DOHH2 (cell line): ENCODE measurements around the gene TTLL3.

Experiments used
- EZH2phosphoT487 ChIP-seq: fragments of 200-600 bp; sonication (generic); IDR thresholded peaks from 2 replicates; pipeline ENCODE4 v1.6.1; 2017; ENCODE audit warnings: borderline replicate concordance, mild to moderate bottlenecking, antibody characterized with exemption, low read length, moderate library complexity, mixed read lengths
- TF ChIP-seq, protein P1 (sequence below): fragments of 200-600 bp; sonication (generic); IDR thresholded peaks from one replicate; pipeline ENCODE4 v1.5.1; 2014; ENCODE audit warnings: antibody characterized with exemption, mild to moderate bottlenecking, low read depth, low read length; ENCODE audit not compliant: poor library complexity, severe bottlenecking

DNA sequence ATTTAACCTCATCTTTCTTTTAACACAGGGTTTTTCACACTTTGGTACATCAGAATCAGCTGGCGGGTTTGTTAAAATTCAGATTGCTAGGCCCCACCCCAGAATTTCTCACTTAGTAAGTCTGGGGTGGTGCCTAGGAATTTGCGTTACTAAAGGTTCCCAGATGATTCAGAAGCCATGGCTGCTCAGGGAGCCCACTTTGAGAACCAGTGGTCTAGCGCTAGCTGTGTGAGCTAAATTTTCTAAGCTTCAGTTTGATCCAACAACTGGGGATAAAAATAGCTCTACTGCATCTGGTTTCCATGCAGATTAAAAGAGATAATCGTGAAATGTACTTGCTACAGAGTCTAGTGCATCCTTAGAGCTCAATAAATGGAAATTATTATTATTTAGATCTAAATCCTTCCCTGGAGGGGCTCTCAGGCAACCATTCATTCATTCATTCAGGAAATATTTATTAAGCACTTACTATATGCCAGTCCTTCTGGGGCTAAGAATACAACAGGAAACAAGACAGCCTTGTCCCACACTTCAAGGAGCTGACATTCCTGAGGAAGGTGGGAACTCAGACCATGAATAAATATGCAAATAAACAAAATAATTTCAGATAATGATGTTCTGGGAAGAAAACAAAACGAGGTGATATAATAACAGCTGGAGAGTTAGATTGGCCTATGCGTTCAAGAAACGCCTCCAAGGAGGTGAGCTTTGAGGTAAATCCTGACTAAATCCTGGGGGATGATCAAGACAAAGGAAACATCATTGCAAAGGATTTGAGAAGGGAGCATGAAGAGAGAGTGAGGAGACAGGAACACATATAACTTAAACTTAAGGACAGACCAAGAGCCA, 73.9 kb downstream of the TTLL3 start:
- TF ChIP-seq, protein P1, sequence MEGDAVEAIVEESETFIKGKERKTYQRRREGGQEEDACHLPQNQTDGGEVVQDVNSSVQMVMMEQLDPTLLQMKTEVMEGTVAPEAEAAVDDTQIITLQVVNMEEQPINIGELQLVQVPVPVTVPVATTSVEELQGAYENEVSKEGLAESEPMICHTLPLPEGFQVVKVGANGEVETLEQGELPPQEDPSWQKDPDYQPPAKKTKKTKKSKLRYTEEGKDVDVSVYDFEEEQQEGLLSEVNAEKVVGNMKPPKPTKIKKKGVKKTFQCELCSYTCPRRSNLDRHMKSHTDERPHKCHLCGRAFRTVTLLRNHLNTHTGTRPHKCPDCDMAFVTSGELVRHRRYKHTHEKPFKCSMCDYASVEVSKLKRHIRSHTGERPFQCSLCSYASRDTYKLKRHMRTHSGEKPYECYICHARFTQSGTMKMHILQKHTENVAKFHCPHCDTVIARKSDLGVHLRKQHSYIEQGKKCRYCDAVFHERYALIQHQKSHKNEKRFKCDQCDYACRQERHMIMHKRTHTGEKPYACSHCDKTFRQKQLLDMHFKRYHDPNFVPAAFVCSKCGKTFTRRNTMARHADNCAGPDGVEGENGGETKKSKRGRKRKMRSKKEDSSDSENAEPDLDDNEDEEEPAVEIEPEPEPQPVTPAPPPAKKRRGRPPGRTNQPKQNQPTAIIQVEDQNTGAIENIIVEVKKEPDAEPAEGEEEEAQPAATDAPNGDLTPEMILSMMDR = no peak
- TF ChIP-seq EZH2phosphoT487 = no peak
